B cell (primary cell): Measurements from ENCODE around the gene MYBPHL. TPM values are rescaled to one million over a fixed set of nuclear protein-coding genes. Genes with fewer than 3 reads are reported as not detected.

Experiments used
- ATAC-seq: fragments of 200-7000 bp; cut with Tn5 transposase; one replicate; pipeline ENCODE4 v1.10.0; 2021; ENCODE audit warnings: low read depth, mild to moderate bottlenecking, moderate number of reproducible peaks, moderate library complexity
- CTCF ChIA-PET: fragments of 350-600 bp; sonication (Branson Sonifier 250); formaldehyde crosslinking; loops from one replicate; lab custom pipeline; 2021; ENCODE audit warnings: antibody characterized with exemption, inconsistent platforms; lab: Charles Lee
- POLR2A ChIA-PET: fragments of 350-600 bp; sonication (Branson Sonifier 250); formaldehyde crosslinking; loops from one replicate; lab custom pipeline; 2021; ENCODE audit warnings: antibody characterized with exemption; lab: Charles Lee
- DNase-seq: peaks from one replicate; pipeline ENCODE4 v3.0.0; 2013
- H2AFZ ChIP-seq: 2 replicates; pipeline ENCODE4 v1.6.1; 2012; ENCODE audit warnings: mild to moderate bottlenecking, low read depth, low read length; ENCODE audit not compliant: insufficient read depth, poor library complexity, severe bottlenecking
- H3K27ac ChIP-seq, 2 donors: 1 replicate in 1 of 2; 2 replicates in 1 of 2; pipeline ENCODE4 v1.5.1; 2012 to 2013; ENCODE audit warnings: low read length in 2 of 2, mild to moderate bottlenecking in 2 of 2, moderate library complexity in 1 of 2
- H3K27me3 ChIP-seq, 4 experiments: fragments of 200-600 bp in 1 of 4; sonication (generic) in 1 of 4; replicated peaks in 1 of 4; 1 replicate in 2 of 4; 2 replicates in 2 of 4; pipeline versions ENCODE4 v1.6.1 to v1.7.0; 2013 to 2016; ENCODE audit warnings: low read length in 3 of 4, mild to moderate bottlenecking in 2 of 4, mixed read lengths in 1 of 4, moderate library complexity in 1 of 4; ENCODE audit not compliant: insufficient read depth in 4 of 4, control insufficient read depth in 3 of 4; ENCODE audit errors: control extremely low read depth in 1 of 4
- H3K36me3 ChIP-seq, 2 experiments: replicated peaks in 1 of 2; 1 replicate in 1 of 2; 2 replicates in 1 of 2; pipeline versions ENCODE4 v1.6.1 to v1.7.1; 2013; ENCODE audit warnings: low read length in 1 of 2; ENCODE audit not compliant: insufficient read depth in 2 of 2, control insufficient read depth in 1 of 2; ENCODE audit errors: control extremely low read depth in 1 of 2, extremely low read depth in 1 of 2
- H3K4me1 ChIP-seq, 2 donors: fragments of 200-600 bp in 1 of 2; sonication (generic) in 1 of 2; 1 replicate in 1 of 2; 2 replicates in 1 of 2; pipeline versions ENCODE4 v1.5.1 to v1.6.1; 2013 to 2017; ENCODE audit warnings: low read length in 2 of 2; ENCODE audit not compliant: control insufficient read depth in 2 of 2, insufficient read depth in 2 of 2
- H3K4me2 ChIP-seq: replicated peaks from 2 replicates; pipeline ENCODE3; 2012; ENCODE audit warnings: mild to moderate bottlenecking, low read depth, low read length; ENCODE audit not compliant: poor library complexity, severe bottlenecking
- H3K4me3 ChIP-seq, 5 experiments: fragments of 200-600 bp in 1 of 5; sonication (generic) in 1 of 5; 1 replicate in 3 of 5; 2 replicates in 2 of 5; pipeline versions ENCODE4 v1.5.1 to v1.7.0; 2011 to 2016; ENCODE audit warnings: low read length in 4 of 5, mild to moderate bottlenecking in 4 of 5, low read depth in 2 of 5, control low read depth in 1 of 5, moderate library complexity in 1 of 5; ENCODE audit not compliant: insufficient read depth in 1 of 5; ENCODE audit errors: control extremely low read depth in 1 of 5, extremely low read depth in 1 of 5
- H3K79me2 ChIP-seq: fragments of 200-600 bp; sonication (generic); one replicate; pipeline ENCODE4 v1.6.0; 2016; ENCODE audit warnings: low read length; ENCODE audit not compliant: control insufficient read depth, insufficient read depth
- H3K9ac ChIP-seq: fragments of 200-600 bp; sonication (generic); 2 replicates; pipeline ENCODE4 v1.6.1; 2017; ENCODE audit warnings: mild to moderate bottlenecking, low read length, moderate library complexity
- H3K9me3 ChIP-seq, 3 donors: one replicate each; pipeline versions ENCODE4 v1.6.1 to v1.7.1; 2013; ENCODE audit warnings: low read length in 2 of 3; ENCODE audit not compliant: control insufficient read depth in 2 of 3, insufficient read depth in 1 of 3; ENCODE audit errors: control extremely low read depth in 1 of 3
- H4K20me1 ChIP-seq: 2 replicates; pipeline ENCODE4 v1.6.0; 2012; ENCODE audit warnings: mild to moderate bottlenecking, low read length; ENCODE audit not compliant: insufficient read depth, control insufficient read depth, poor library complexity, severe bottlenecking
- H3K27ac Mint-ChIP-seq: one replicate; pipeline ENCODE4 v1.8.0; 2021; ENCODE audit warnings: mixed read lengths
- H3K27me3 Mint-ChIP-seq: one replicate; pipeline ENCODE4 v1.8.0; 2021; ENCODE audit warnings: mixed read lengths
- H3K4me1 Mint-ChIP-seq: one replicate; pipeline ENCODE4 v1.8.0; 2021; ENCODE audit warnings: mixed read lengths
- H3K4me3 Mint-ChIP-seq: one replicate; pipeline ENCODE4 v1.8.0; 2021; ENCODE audit warnings: mixed read lengths
- H3K9me3 Mint-ChIP-seq: one replicate; pipeline ENCODE4 v1.8.0; 2022; ENCODE audit warnings: mixed read lengths; ENCODE audit not compliant: insufficient read depth
- CTCF ChIP-seq: fragments of 200-600 bp; IDR thresholded peaks from one replicate; pipeline ENCODE4 v1.8.0; 2022; ENCODE audit warnings: antibody characterized with exemption, mild to moderate bottlenecking
- EZH2 ChIP-seq: IDR thresholded peaks from 2 replicates; pipeline ENCODE4 v1.6.1; 2012; ENCODE audit warnings: borderline replicate concordance, low read depth, mild to moderate bottlenecking, moderate library complexity, low read length; ENCODE audit not compliant: insufficient read depth, poor library complexity, severe bottlenecking
- WGBS: methylation state at CpG from one replicate; pipeline ENCODE4 v1.1.5; 2013; ENCODE audit warnings: missing lambda C conversion rate; ENCODE audit not compliant: insufficient coverage; 5-methylcytosine and 5-hydroxymethylcytosine counted together
- intact Hi-C: fragments of 100-400 bp; cut with micrococcal nuclease; formaldehyde crosslinking; loops from one replicate; pipeline ENCODE4 v1.10.0; 2022
- polyA plus RNA-seq: library from polyadenylated mRNA; depleted of rRNA; stranded (reverse); fragments of >200 nt; gene quantifications from 2 replicates; pipeline ENCODE4 v1.2.3, GENCODE V29; 2012
- total RNA-seq, 2 donors: library from RNA; stranded (reverse); fragments of 120-200 nt in 1 of 2; gene quantifications; 1 replicate in 1 of 2; 2 replicates in 1 of 2; pipeline versions ENCODE4 v1.2.3 to v1.2.4, GENCODE V29; 2013 to 2022

The MYBPHL gene
- total and polyA plus RNA-seq, 2 donors (not counting 1 experiment from before 2014, with no cell fraction given) = not detected

GRCh38 chr1:109243221-109243620 is 63.6 kb downstream of the MYBPHL start:
- Histone ChIP-seq H3K4me1 (peaks cover 0 to 7% of the 10 kb centered on the region in 2 donors), H3K27ac (no peak overlapping the region), H3K79me2 (no peaks in the 10 kb centered on the region), H3K4me2 (no peak overlapping the region), H3K4me3 (no peak overlapping the region), H3K9ac (no peak overlapping the region), H3K36me3 (peaks cover 0 to 9% of the 10 kb centered on the region in 2 experiments), H4K20me1 (no peaks in the 10 kb centered on the region), H2AFZ (no peak overlapping the region), H3K27me3 (peaks cover 0 to 46% (median 5%) of the 10 kb centered on the region in 4 experiments), H3K9me3 (no peaks in the 10 kb centered on the region)
- POLR2A ChIA-PET = no interaction called here
- 84% methylated on average over 5 of the region's 5 CpGs for WGBS
- ATAC-seq (no peak), DNase-seq (no peak)
- CTCF ChIA-PET = no interaction called here
- intact Hi-C loops = no loop called here
- H3K27ac Mint-ChIP-seq = no peak overlapping the region
- H3K9me3 Mint-ChIP-seq = no peaks in the 10 kb centered on the region
- H3K4me3 Mint-ChIP-seq = no peak overlapping the region
- H3K27me3 Mint-ChIP-seq = peaks cover 19% of the 10 kb centered on the region
- TF ChIP-seq EZH2 = no peak
- peaks cover 19% of the 10 kb centered on the region for H3K4me1 Mint-ChIP-seq

DNA sequence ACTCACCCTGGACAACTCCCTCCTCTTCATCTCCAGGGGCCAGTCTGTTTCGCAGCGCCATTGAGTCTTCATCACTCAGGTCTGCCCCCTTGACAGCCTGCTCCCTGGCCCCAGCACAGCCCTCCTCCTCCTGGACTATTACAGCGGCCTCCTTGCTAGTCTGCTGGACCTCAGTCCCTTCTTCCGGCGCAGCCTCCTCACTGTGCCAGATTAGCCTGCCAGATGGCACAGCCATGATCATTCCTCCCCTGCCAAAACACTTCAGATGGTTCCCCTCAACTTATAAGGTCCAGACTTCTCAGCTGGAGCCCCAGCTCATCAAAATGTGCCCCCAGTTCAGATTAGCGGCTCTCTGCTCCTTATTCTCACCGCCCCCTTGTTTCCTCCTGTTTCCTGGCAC is 64.4 kb downstream of the MYBPHL start:
- ChIA-PET CTCF (no interaction called here), POLR2A (no interaction called here)
- peaks cover 0 to 40% (median 5%) of the 10 kb centered on the region in 4 experiments for H3K27me3 ChIP-seq
- Mint-ChIP-seq H3K4me1 (peaks cover 19% of the 10 kb centered on the region), H3K4me3 (no peak overlapping the region), H3K27ac (peak overlapping the region; percentile 4), H3K9me3 (no peaks in the 10 kb centered on the region), H3K27me3 (peaks cover 16% of the 10 kb centered on the region)
- H2AFZ ChIP-seq = no peak overlapping the region
- H3K36me3 ChIP-seq = peaks cover 0 to 17% of the 10 kb centered on the region in 2 experiments
- DNase-seq (no peak), ATAC-seq (no peak)
- no peaks in the 10 kb centered on the region for H3K79me2 ChIP-seq
- H3K4me1 ChIP-seq = peaks cover 0 to 7% of the 10 kb centered on the region in 2 donors
- H4K20me1 ChIP-seq = no peaks in the 10 kb centered on the region
- H3K4me3 ChIP-seq = no peak overlapping the region
- intact Hi-C loops = no loop called here
- no peak overlapping the region for H3K4me2 ChIP-seq
- no peak overlapping the region for H3K9ac ChIP-seq
- H3K9me3 ChIP-seq = no peaks in the 10 kb centered on the region
- 69% methylated on average over 7 of the region's 7 CpGs for WGBS
- no peak overlapping the region for H3K27ac ChIP-seq
- no peak for TF ChIP-seq CTCF
- no peak for TF ChIP-seq EZH2

Other genes starting within 250 kb of the MYBPHL start
- gene TAF13, start 231.0 kb downstream of the MYBPHL start, total RNA-seq = 12.9 and 14.3 TPM in 2 replicates
- gene TAF13, start 231.0 kb downstream of the MYBPHL start, polyA plus RNA-seq = 6.6 and 25.1 TPM in 2 replicates
- gene TMEM167B, start 216.2 kb downstream of the MYBPHL start, total RNA-seq = 40.9 and 44.5 TPM in 2 replicates
- gene TMEM167B, start 216.2 kb downstream of the MYBPHL start, polyA plus RNA-seq = 12.0 and 19.5 TPM in 2 replicates
- 1.7 and 2.2 TPM in 2 replicates for gene ELAPOR1, start 192.9 kb downstream of the MYBPHL start, total RNA-seq
- gene ELAPOR1, start 192.9 kb downstream of the MYBPHL start, polyA plus RNA-seq = 0.91 and 2.3 TPM in 2 replicates
- gene SARS1, start 93.1 kb downstream of the MYBPHL start, total RNA-seq = 115 and 119 TPM in 2 replicates
- gene SARS1, start 93.1 kb downstream of the MYBPHL start, polyA plus RNA-seq = 59.1 and 78.1 TPM in 2 replicates
- gene CELSR2, start 57.5 kb downstream of the MYBPHL start, total RNA-seq = 2.7 and 2.9 TPM in 2 replicates
- 0.52 and 0.57 TPM in 2 replicates for gene CELSR2, start 57.5 kb downstream of the MYBPHL start, polyA plus RNA-seq
- not detected in 2 replicates for gene PSRC1, start 23.9 kb downstream of the MYBPHL start, total RNA-seq
- 0.25 and 0.46 TPM in 2 replicates for gene PSRC1, start 23.9 kb downstream of the MYBPHL start, polyA plus RNA-seq
- 0.05 and 0.25 TPM in 2 replicates for gene SORT1, start 90.9 kb upstream of the MYBPHL start, total RNA-seq
- 0.13 and 0.14 TPM in 2 replicates for gene SORT1, start 90.9 kb upstream of the MYBPHL start, polyA plus RNA-seq
- 58.3 and 62.9 TPM in 2 replicates for gene PSMA5, start 119.4 kb upstream of the MYBPHL start, total RNA-seq
- gene PSMA5, start 119.4 kb upstream of the MYBPHL start, polyA plus RNA-seq = 24.1 and 26.3 TPM in 2 replicates
- not detected in 2 replicates for gene SYPL2, start 159.5 kb upstream of the MYBPHL start, total RNA-seq
- gene SYPL2, start 159.5 kb upstream of the MYBPHL start, polyA plus RNA-seq = not detected in 2 replicates
- gene ATXN7L2, start 176.9 kb upstream of the MYBPHL start, total RNA-seq = 10.1 and 10.9 TPM in 2 replicates
- gene ATXN7L2, start 176.9 kb upstream of the MYBPHL start, polyA plus RNA-seq = 11.9 and 12.4 TPM in 2 replicates
- 28.0 and 29.0 TPM in 2 replicates for gene CYB561D1, start 187.1 kb upstream of the MYBPHL start, total RNA-seq
- 10.9 and 16.1 TPM in 2 replicates for gene CYB561D1, start 187.1 kb upstream of the MYBPHL start, polyA plus RNA-seq
- gene AMIGO1, start 202.7 kb upstream of the MYBPHL start, total RNA-seq = 2.4 and 2.6 TPM in 2 replicates
- 0.19 and 0.20 TPM in 2 replicates for gene AMIGO1, start 202.7 kb upstream of the MYBPHL start, polyA plus RNA-seq
- not detected in 2 replicates for gene GPR61, start 232.9 kb upstream of the MYBPHL start, total RNA-seq
- not detected in 2 replicates for gene GPR61, start 232.9 kb upstream of the MYBPHL start, polyA plus RNA-seq
- gene GNAI3, start 241.6 kb upstream of the MYBPHL start, total RNA-seq = 8.5 and 8.8 TPM in 2 replicates
- gene GNAI3, start 241.6 kb upstream of the MYBPHL start, polyA plus RNA-seq = 1.6 and 3.4 TPM in 2 replicates